Sigmoid colon (tissue), 7 donors: ENCODE data around the gene MGMT. TPM values are rescaled to one million over a fixed set of nuclear protein-coding genes. Genes with fewer than 3 reads are reported as not detected.

ENCODE experiments used
- DNase-seq: peaks from one replicate; pipeline ENCODE4 v3.0.0-alpha.2; 2019
- H3K27ac ChIP-seq, 4 donors: fragments of 200-600 bp; sonication (generic); one replicate each; pipeline ENCODE4 v1.5.1; 2016 to 2019; ENCODE audit warnings: mild to moderate bottlenecking in 1 of 4
- H3K27me3 ChIP-seq, 3 donors: fragments of 200-600 bp; sonication (generic); one replicate each; pipeline ENCODE4 v1.5.1; 2019; ENCODE audit warnings: mild to moderate bottlenecking in 1 of 3
- H3K36me3 ChIP-seq, 4 donors: fragments of 200-600 bp; sonication (generic); one replicate each; pipeline ENCODE4 v1.5.1; 2016 to 2019
- H3K4me1 ChIP-seq, 4 donors: fragments of 200-600 bp; sonication (generic); one replicate each; pipeline ENCODE4 v1.5.1; 2017 to 2019
- H3K4me3 ChIP-seq, 4 donors: fragments of 200-600 bp; sonication (generic); one replicate each; pipeline ENCODE4 v1.5.1; 2017 to 2019; ENCODE audit warnings: mild to moderate bottlenecking in 2 of 4, moderate library complexity in 1 of 4
- H3K9me3 ChIP-seq, 4 donors: fragments of 200-600 bp in 3 of 4; sonication (generic) in 3 of 4; one replicate each; pipeline versions ENCODE4 v1.5.1 to v1.6.1; 2013 to 2019
- CTCF ChIP-seq, 4 experiments: fragments of 450-650 bp in 3 of 4; fragments of 200-600 bp in 1 of 4; IDR thresholded peaks; one replicate each; pipeline ENCODE4 v1.5.1; 2016 to 2019; ENCODE audit warnings: antibody characterized with exemption in 4 of 4, mild to moderate bottlenecking in 3 of 4, moderate library complexity in 2 of 4
- EP300 ChIP-seq, 4 donors: sonication (generic); formaldehyde crosslinking; IDR thresholded peaks; one replicate each; pipeline ENCODE4 v1.6.1; 2017; ENCODE audit warnings: antibody characterized with exemption in 4 of 4
- POLR2A ChIP-seq, 2 donors: fragments of 450-650 bp; IDR thresholded peaks; one replicate each; pipeline ENCODE4 v1.6.1; 2016; ENCODE audit warnings: antibody characterized with exemption in 2 of 2, mild to moderate bottlenecking in 2 of 2, moderate library complexity in 2 of 2
- POLR2AphosphoS5 ChIP-seq, 4 donors: sonication (generic); formaldehyde crosslinking; IDR thresholded peaks; one replicate each; pipeline ENCODE4 v1.6.1; 2017; ENCODE audit warnings: antibody characterized with exemption in 4 of 4
- WGBS, 2 donors: extraction: QIAGEN DNeasy Blood & Tissue Kit; methylation state at CpG; one replicate each; pipeline ENCODE4 v1.1.7; 2013; 5-methylcytosine and 5-hydroxymethylcytosine counted together
- intact Hi-C: fragments of 100-400 bp; cut with DNase I; formaldehyde crosslinking; loops from one replicate; pipeline ENCODE4 v1.15.1; 2023
- polyA plus RNA-seq, 3 donors: library from polyadenylated mRNA; stranded (reverse); fragments of 200-250 nt; gene quantifications; one replicate each; pipeline ENCODE4 v1.2.3, GENCODE V29; 2013
- total RNA-seq, 4 donors: library from RNA; depleted of rRNA; stranded (reverse); fragments of >200 nt; gene quantifications; one replicate each; pipeline ENCODE4 v1.1.0, GENCODE V29; 2016
- donor health status: healthy with polysubstance abuse.
- donor health status: Bipolar disorder and iron deficiency.
- donor health status: healthy.

Gene MGMT
- total and polyA plus RNA-seq, 7 donors, result 7.2 to 40.3 (median 24.3) TPM

GRCh38 chr10:129495698-129496097 lies 28.7 kb downstream of the MGMT start:
- intact Hi-C loops, result no loop called here
- Histone ChIP-seq H3K4me3 (no peak overlapping the region), H3K9me3 (peaks cover 4 to 16% (median 10%) of the 10 kb centered on the region in 4 donors), H3K4me1 (no peaks in the 10 kb centered on the region), H3K36me3 (no peaks in the 10 kb centered on the region), H3K27ac (no peak overlapping the region), H3K27me3 (no peaks in the 10 kb centered on the region)
- 83 to 88% methylated on average over 8 of the region's 8 CpGs for WGBS, 2 donors
- no peak for DNase-seq
- TF ChIP-seq EP300 (IDR thresholded peaks at IDR 0.05), result no peak
- no peak for TF ChIP-seq POLR2A (IDR thresholded peaks at IDR 0.05)
- no peak for TF ChIP-seq CTCF (IDR thresholded peaks at IDR 0.05)
- no peak for TF ChIP-seq POLR2AphosphoS5 (IDR thresholded peaks at IDR 0.05)

- no peaks in the 10 kb centered on the region for H3K36me3 ChIP-seq
- TF ChIP-seq CTCF (IDR thresholded peaks at IDR 0.05), result no peak
- no peak for TF ChIP-seq POLR2A (IDR thresholded peaks at IDR 0.05)
- no peak for TF ChIP-seq EP300 (IDR thresholded peaks at IDR 0.05)
- no peak for TF ChIP-seq POLR2AphosphoS5 (IDR thresholded peaks at IDR 0.05)
- intact Hi-C loops, result no loop called here
- H3K27ac ChIP-seq, result no peak overlapping the region
- no peaks in the 10 kb centered on the region for H3K4me1 ChIP-seq
- WGBS, 2 donors, result 91 to 94% methylated on average over 8 of the region's 8 CpGs
- no peak overlapping the region for H3K4me3 ChIP-seq
- DNase-seq, result no peak
- no peaks in the 10 kb centered on the region for H3K27me3 ChIP-seq
- peaks cover 0 to 7% (median 0%) of the 10 kb centered on the region in 4 donors for H3K9me3 ChIP-seq
These were observed 30.0 kb downstream of the MGMT start for GRCh38 chr10:129497013-129497412.

- H3K27ac ChIP-seq, result no peak overlapping the region
- intact Hi-C loops, result no loop called here
- no peaks in the 10 kb centered on the region for H3K36me3 ChIP-seq
- peaks cover 0 to 4% (median 0%) of the 10 kb centered on the region in 4 donors for H3K4me1 ChIP-seq
- H3K9me3 ChIP-seq, result no peaks in the 10 kb centered on the region
- WGBS, 2 donors, result 91 to 95% methylated on average over 2 of the region's 2 CpGs
- no peak overlapping the region for H3K4me3 ChIP-seq
- no peak for DNase-seq
- H3K27me3 ChIP-seq, result no peaks in the 10 kb centered on the region
- no peak for TF ChIP-seq POLR2AphosphoS5 (IDR thresholded peaks at IDR 0.05)
- no peak for TF ChIP-seq POLR2A (IDR thresholded peaks at IDR 0.05)
- no peak for TF ChIP-seq CTCF (IDR thresholded peaks at IDR 0.05)
These were observed 31.6 kb downstream of the MGMT start for GRCh38 chr10:129498680-129499079.

- Histone ChIP-seq H3K27ac (no peak overlapping the region), H3K4me1 (peaks cover 0 to 4% (median 0%) of the 10 kb centered on the region in 4 donors), H3K4me3 (no peak overlapping the region), H3K27me3 (no peaks in the 10 kb centered on the region), H3K36me3 (no peaks in the 10 kb centered on the region), H3K9me3 (no peaks in the 10 kb centered on the region)
- 94 to 95% methylated on average over 9 of the region's 9 CpGs for WGBS, 2 donors
- TF ChIP-seq POLR2A (IDR thresholded peaks at IDR 0.05) (no peak), CTCF (IDR thresholded peaks at IDR 0.05) (no peak), POLR2AphosphoS5 (IDR thresholded peaks at IDR 0.05) (no peak), EP300 (IDR thresholded peaks at IDR 0.05) (no peak)
- intact Hi-C loops, result no loop called here
- no peak for DNase-seq
These were observed 33.7 kb downstream of the MGMT start for GRCh38 chr10:129500617-129501339.
